Tibial artery (tissue), 4 donors: ENCODE data around the gene PAM.
A peak's percentile ranks its signal among the peaks of the same experiment; 100 is the strongest.

ENCODE experiments used
- DNase-seq, 2 donors: peaks; one replicate each; pipeline ENCODE4 v3.0.0-alpha.2; 2019
- H3K27ac ChIP-seq, 2 donors: fragments of 200-600 bp; sonication (generic) in 1 of 2; 1 replicate in 1 of 2; 2 replicates in 1 of 2; pipeline ENCODE4 v1.5.1; 2018 to 2019; ENCODE audit warnings: mild to moderate bottlenecking in 1 of 2
- H3K27me3 ChIP-seq, 2 donors: fragments of 200-600 bp; sonication (generic) in 1 of 2; one replicate each; pipeline versions ENCODE4 v1.5.1 to v1.6.0; 2016 to 2019
- H3K36me3 ChIP-seq, 3 donors: fragments of 200-600 bp; sonication (generic) in 2 of 3; one replicate each; pipeline ENCODE4 v1.5.1; 2016 to 2019; ENCODE audit warnings: mild to moderate bottlenecking in 2 of 3
- H3K4me1 ChIP-seq, 4 donors: fragments of 200-600 bp; sonication (generic) in 2 of 4; 1 replicate in 3 of 4; 2 replicates in 1 of 4; pipeline ENCODE4 v1.5.1; 2016 to 2019
- H3K4me3 ChIP-seq, 2 donors: fragments of 200-600 bp; sonication (generic) in 1 of 2; 1 replicate in 1 of 2; 2 replicates in 1 of 2; pipeline ENCODE4 v1.5.1; 2018 to 2019; ENCODE audit warnings: mild to moderate bottlenecking in 2 of 2
- H3K9me3 ChIP-seq, 3 donors: fragments of 200-600 bp; sonication (generic) in 1 of 3; one replicate each; pipeline ENCODE4 v1.5.1; 2016 to 2019
- intact Hi-C: fragments of 100-400 bp; cut with DNase I; formaldehyde crosslinking; loops from one replicate; pipeline ENCODE4 v1.15.0; 2023; ENCODE audit warnings: low total_unique reads
- TF ChIP-seq, protein P1 (sequence below), 2 experiments: fragments of 200-600 bp in 1 of 2; fragments of 450-650 bp in 1 of 2; IDR thresholded peaks; one replicate each; pipeline ENCODE4 v1.5.1; 2017 to 2019; ENCODE audit warnings: antibody characterized with exemption in 2 of 2, mild to moderate bottlenecking in 1 of 2, moderate library complexity in 1 of 2

PAM gene

DNA sequence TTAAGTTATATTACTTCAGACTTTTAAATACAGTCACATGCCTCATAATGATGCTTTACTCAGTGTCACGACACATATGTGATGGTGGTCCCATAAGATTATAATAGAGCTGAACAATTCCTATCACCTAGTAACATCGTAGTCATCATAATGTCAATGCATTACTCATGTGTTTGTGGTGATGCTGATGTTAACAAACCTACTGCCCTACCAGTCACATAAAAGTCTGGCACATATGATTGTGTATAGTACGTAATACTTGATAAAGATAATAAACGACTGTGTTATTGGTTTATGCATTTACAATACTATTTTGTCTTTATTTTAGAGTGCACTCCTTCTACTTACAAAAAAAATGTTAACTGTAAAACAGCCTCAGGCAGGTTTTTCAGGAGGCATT, 103.7 kb downstream of the PAM start:
- intact Hi-C loops: no loop called here
- Histone ChIP-seq H3K27me3 (no peaks in the 10 kb centered on the region), H3K4me1 (peaks cover 0 to 23% (median 2%) of the 10 kb centered on the region in 4 donors), H3K4me3 (no peak overlapping the region), H3K36me3 (no peaks in the 10 kb centered on the region), H3K27ac (no peak overlapping the region), H3K9me3 (no peaks in the 10 kb centered on the region)
- TF ChIP-seq, protein P1, sequence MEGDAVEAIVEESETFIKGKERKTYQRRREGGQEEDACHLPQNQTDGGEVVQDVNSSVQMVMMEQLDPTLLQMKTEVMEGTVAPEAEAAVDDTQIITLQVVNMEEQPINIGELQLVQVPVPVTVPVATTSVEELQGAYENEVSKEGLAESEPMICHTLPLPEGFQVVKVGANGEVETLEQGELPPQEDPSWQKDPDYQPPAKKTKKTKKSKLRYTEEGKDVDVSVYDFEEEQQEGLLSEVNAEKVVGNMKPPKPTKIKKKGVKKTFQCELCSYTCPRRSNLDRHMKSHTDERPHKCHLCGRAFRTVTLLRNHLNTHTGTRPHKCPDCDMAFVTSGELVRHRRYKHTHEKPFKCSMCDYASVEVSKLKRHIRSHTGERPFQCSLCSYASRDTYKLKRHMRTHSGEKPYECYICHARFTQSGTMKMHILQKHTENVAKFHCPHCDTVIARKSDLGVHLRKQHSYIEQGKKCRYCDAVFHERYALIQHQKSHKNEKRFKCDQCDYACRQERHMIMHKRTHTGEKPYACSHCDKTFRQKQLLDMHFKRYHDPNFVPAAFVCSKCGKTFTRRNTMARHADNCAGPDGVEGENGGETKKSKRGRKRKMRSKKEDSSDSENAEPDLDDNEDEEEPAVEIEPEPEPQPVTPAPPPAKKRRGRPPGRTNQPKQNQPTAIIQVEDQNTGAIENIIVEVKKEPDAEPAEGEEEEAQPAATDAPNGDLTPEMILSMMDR (IDR thresholded peaks at IDR 0.05): no peak
- no peak for DNase-seq

DNA sequence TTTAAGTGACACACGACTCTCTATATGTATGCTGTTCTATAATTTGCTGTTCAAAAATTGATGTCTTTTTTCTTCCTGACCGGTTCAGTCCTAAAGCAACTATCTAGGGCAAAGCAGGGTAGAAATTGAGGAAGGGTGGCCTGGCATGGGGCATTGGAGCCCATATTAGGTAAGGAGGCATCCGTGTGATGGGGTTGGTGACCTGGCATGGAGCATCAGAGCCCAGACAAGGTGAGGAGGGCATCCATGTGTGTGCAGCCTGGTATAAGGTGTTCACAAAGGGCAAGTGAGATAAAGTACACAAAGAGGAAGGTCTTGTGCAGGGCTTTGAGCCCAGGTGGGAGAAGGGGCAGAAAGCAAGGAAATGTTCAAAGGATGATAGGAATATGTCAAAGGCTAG, 104.9 kb downstream of the PAM start:
- no peaks in the 10 kb centered on the region for H3K27me3 ChIP-seq
- no peaks in the 10 kb centered on the region for H3K9me3 ChIP-seq
- H3K4me3 ChIP-seq: no peak overlapping the region
- TF ChIP-seq, protein P1 (IDR thresholded peaks at IDR 0.05): no peak
- intact Hi-C loops: loop anchor here (10.0 kb wide), 1 partner anchor 105 kb away; no protein-coding TSS in a partner anchor
- DNase-seq: no peak
- no peaks in the 10 kb centered on the region for H3K36me3 ChIP-seq
- H3K27ac ChIP-seq: no peak overlapping the region
- peaks cover 0 to 35% (median 4%) of the 10 kb centered on the region in 4 donors for H3K4me1 ChIP-seq

DNA sequence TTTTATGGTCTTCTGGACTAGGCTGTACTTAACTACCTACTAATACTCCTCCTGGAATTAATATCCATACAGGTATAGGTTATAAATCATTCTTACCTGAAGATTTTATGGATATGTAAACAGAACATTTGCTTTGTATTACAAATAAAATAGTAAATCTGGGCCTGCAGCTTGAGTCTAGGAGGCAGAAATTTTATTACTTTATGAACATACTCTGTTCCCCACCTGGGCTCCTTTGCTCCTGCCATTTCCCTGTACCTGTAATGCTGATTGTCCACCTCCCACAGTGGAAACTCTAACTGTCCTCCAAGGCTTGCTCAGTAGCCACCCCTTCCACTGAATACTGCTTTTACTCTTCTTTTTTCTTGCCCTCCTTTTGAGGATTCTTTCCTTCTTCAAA, 108.0 kb downstream of the PAM start:
- no peaks in the 10 kb centered on the region for H3K36me3 ChIP-seq
- TF ChIP-seq, protein P1 (IDR thresholded peaks at IDR 0.05): no peak
- no peaks in the 10 kb centered on the region for H3K9me3 ChIP-seq
- DNase-seq: no peak
- H3K4me1 ChIP-seq: peaks cover 0 to 39% (median 5%) of the 10 kb centered on the region in 4 donors
- no peak overlapping the region for H3K4me3 ChIP-seq
- H3K27ac ChIP-seq: peak overlapping the region in 1 of 2 donors; percentile 92
- H3K27me3 ChIP-seq: no peaks in the 10 kb centered on the region
- intact Hi-C loops: loop anchor here (10.0 kb wide), 1 partner anchor 102 kb away; no protein-coding TSS in a partner anchor

DNA sequence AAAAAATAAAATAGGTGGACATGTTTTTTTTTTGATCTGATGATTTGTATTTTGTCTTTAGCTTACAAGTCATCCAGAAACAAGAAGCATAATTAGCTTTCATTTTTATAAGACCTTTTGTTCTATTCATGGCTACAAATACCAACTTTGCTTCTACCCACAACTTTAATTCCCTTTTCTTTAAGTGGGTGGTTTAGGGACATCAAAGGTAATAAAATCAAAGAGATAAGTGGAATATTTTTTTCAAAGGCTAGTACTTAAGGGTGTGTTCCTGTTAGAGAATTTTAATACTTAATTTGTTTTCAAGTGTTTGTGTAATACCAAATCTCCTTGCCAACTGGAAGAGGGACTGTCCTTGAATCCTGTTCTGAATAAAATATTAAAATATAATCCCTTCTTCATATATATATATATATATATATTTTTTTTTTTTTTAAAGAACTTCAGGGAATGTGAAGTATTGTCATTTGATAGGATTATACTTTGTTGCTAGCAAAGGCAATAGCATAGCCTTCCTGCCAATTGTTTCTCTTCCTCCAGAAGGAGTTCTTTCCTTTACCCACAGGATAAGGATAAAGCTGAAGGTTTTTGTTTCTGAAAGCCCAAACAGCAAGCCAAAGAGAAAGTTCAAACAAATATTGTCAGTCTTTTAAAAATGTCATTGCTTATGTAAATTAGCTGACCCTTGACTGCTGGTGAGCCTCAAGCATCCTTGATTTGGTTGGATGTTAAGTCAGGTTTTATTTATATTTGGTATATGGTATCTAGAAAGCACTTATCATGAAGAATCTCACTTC, 108.9 kb downstream of the PAM start:
- no peaks in the 10 kb centered on the region for H3K36me3 ChIP-seq
- H3K27me3 ChIP-seq: no peaks in the 10 kb centered on the region
- TF ChIP-seq, protein P1 (IDR thresholded peaks at IDR 0.05): no peak
- intact Hi-C loops: loop anchor here (10.0 kb wide), 1 partner anchor 101 kb away; no protein-coding TSS in a partner anchor
- peaks cover 0 to 48% (median 10%) of the 10 kb centered on the region in 4 donors for H3K4me1 ChIP-seq
- no peak overlapping the region for H3K4me3 ChIP-seq
- DNase-seq: no peak
- no peaks in the 10 kb centered on the region for H3K9me3 ChIP-seq
- H3K27ac ChIP-seq: peak overlapping the region; percentile 86 to 92

DNA sequence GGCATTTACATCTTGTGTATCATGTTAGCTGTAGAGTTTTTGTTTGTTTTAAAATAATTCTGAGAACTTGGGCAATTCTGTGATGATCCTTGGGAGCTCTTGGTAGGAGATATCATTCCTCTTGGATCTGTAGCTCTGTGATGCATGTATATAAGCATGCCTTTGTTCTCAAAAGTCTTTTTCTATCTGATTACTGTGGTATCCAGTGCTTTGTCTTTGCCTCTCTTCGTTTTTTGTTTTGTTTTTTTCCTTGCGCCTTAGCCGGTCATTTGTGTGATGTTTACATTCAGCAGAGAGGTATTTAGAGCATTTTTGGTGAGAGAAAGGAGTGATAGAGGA, 110.0 kb downstream of the PAM start:
- Histone ChIP-seq H3K4me3 (peak overlapping the region; percentile 61 to 71), H3K4me1 (peaks cover 0 to 55% (median 13%) of the 10 kb centered on the region in 4 donors), H3K27me3 (no peaks in the 10 kb centered on the region), H3K36me3 (no peaks in the 10 kb centered on the region), H3K9me3 (no peaks in the 10 kb centered on the region), H3K27ac (peak overlapping the region; percentile 86 to 92)
- intact Hi-C loops: loop anchor here (10.0 kb wide), 1 partner anchor 100 kb away; no protein-coding TSS in a partner anchor
- no peak for DNase-seq
- TF ChIP-seq, protein P1 (IDR thresholded peaks at IDR 0.05): no peak
